GM23338 (cell line): ENCODE measurements around the gene KLC1. TPM values are rescaled to one million over a fixed set of nuclear protein-coding genes. Genes with fewer than 3 reads are reported as not detected.

Experiments
- ATAC-seq: fragments of 200-7000 bp; cut with Tn5 transposase; 3 replicates; pipeline ENCODE4 v1.9.1; 2020
- DNase-seq: peaks from one replicate; pipeline ENCODE4 v3.0.0-alpha.2; 2015; ENCODE audit warnings: low spot score
- H2AFZ ChIP-seq: fragments of 200-600 bp; sonication (generic); 2 replicates; pipeline ENCODE4 v1.8.0; 2016; ENCODE audit warnings: antibody characterized with exemption, mild to moderate bottlenecking, moderate library complexity
- H3F3A ChIP-seq: fragments of 200-600 bp; sonication (generic); replicated peaks from 2 replicates; pipeline ENCODE4 v1.8.0; 2017; ENCODE audit warnings: antibody characterized with exemption, mixed run types, low read depth
- H3K27ac ChIP-seq: fragments of 200-600 bp; sonication (generic); 2 replicates; pipeline ENCODE4 v1.6.1; 2016; ENCODE audit warnings: low read depth
- H3K27me3 ChIP-seq: fragments of 200-600 bp; sonication (generic); 2 replicates; pipeline ENCODE4 v1.8.0; 2016; ENCODE audit warnings: mild to moderate bottlenecking, mixed run types, moderate library complexity; ENCODE audit not compliant: insufficient read depth
- H3K36me3 ChIP-seq: fragments of 200-600 bp; sonication (generic); 2 replicates; pipeline ENCODE4 v1.8.0; 2016; ENCODE audit warnings: mild to moderate bottlenecking; ENCODE audit not compliant: insufficient read depth
- H3K4me1 ChIP-seq: fragments of 200-600 bp; sonication (generic); 2 replicates; pipeline ENCODE4 v1.8.0; 2016; ENCODE audit warnings: mild to moderate bottlenecking, moderate library complexity; ENCODE audit not compliant: insufficient read depth
- H3K4me2 ChIP-seq: fragments of 200-600 bp; sonication (generic); 2 replicates; pipeline ENCODE4 v1.7.1; 2017; ENCODE audit warnings: mixed run types
- H3K4me3 ChIP-seq: fragments of 200-600 bp; sonication (generic); 2 replicates; pipeline ENCODE4 v1.6.1; 2016; ENCODE audit warnings: mixed run types
- H3K79me2 ChIP-seq: fragments of 200-600 bp; sonication (generic); replicated peaks from 2 replicates; pipeline ENCODE4 v1.8.0; 2017; ENCODE audit warnings: mild to moderate bottlenecking; ENCODE audit not compliant: insufficient read depth
- H3K9me2 ChIP-seq: fragments of 200-600 bp; sonication (generic); 2 replicates; pipeline ENCODE4 v1.8.0; 2017; ENCODE audit not compliant: insufficient read depth
- H4K20me1 ChIP-seq: fragments of 200-600 bp; sonication (generic); replicated peaks from 2 replicates; pipeline ENCODE4 v1.8.0; 2017; ENCODE audit warnings: mild to moderate bottlenecking; ENCODE audit not compliant: insufficient read depth
- H3K27ac Mint-ChIP-seq: 2 replicates; pipeline ENCODE4 v1.8.0; 2020; ENCODE audit warnings: inconsistent platforms, mild to moderate bottlenecking, moderate library complexity, mixed read lengths
- H3K27me3 Mint-ChIP-seq: 3 replicates; pipeline ENCODE4 v1.8.0; 2022; ENCODE audit warnings: low read depth, mild to moderate bottlenecking, moderate library complexity, mixed read lengths, inconsistent platforms; ENCODE audit not compliant: insufficient read depth, poor library complexity
- H3K36me3 Mint-ChIP-seq: 3 replicates; pipeline ENCODE4 v1.8.0; 2021; ENCODE audit warnings: low read depth, mild to moderate bottlenecking, inconsistent platforms, moderate library complexity, mixed read lengths
- H3K4me1 Mint-ChIP-seq: 3 replicates; pipeline ENCODE4 v1.8.0; 2020; ENCODE audit warnings: mild to moderate bottlenecking, inconsistent platforms, mixed read lengths
- H3K4me3 Mint-ChIP-seq: 3 replicates; pipeline ENCODE4 v1.8.0; 2021; ENCODE audit warnings: moderate library complexity, mild to moderate bottlenecking, inconsistent platforms, mixed read lengths
- H3K9me3 Mint-ChIP-seq: 3 replicates; pipeline ENCODE4 v1.8.0; 2020; ENCODE audit warnings: moderate library complexity, mild to moderate bottlenecking, inconsistent platforms, mixed read lengths
- ETS1 ChIP-seq: IDR thresholded peaks from 2 replicates; pipeline ENCODE4 v1.6.1; 2016; ENCODE audit warnings: antibody characterized with exemption
- EZH2 ChIP-seq: fragments of 200-600 bp; sonication (generic); IDR thresholded peaks from one replicate; pipeline ENCODE4 v1.8.0; 2017; ENCODE audit warnings: antibody characterized with exemption, mild to moderate bottlenecking, low read depth; ENCODE audit not compliant: unreplicated experiment
- JUNB ChIP-seq: IDR thresholded peaks from one replicate; pipeline ENCODE4 v1.6.1; 2016; ENCODE audit warnings: antibody characterized with exemption; ENCODE audit not compliant: unreplicated experiment
- polyA plus RNA-seq: library from polyadenylated mRNA; unstranded; fragments of >200 nt; fragmentation: Nextera tagmentation; extraction: Ambion mirVana; gene quantifications from 2 replicates; pipeline ENCODE4 v1.2.1, GENCODE V29; 2016
- total RNA-seq: library from RNA; depleted of rRNA; stranded (reverse); fragments of >200 nt; shearing (Covaris generic); gene quantifications from 2 replicates; pipeline ENCODE4 v1.2.3, GENCODE V29; 2014
- TF ChIP-seq, protein P1 (sequence below): fragments of 250-450 bp; sonication (Bioruptor Pico); IDR thresholded peaks from 2 replicates; pipeline ENCODE4 v1.5.0; 2020; ENCODE audit warnings: mild to moderate bottlenecking, moderate library complexity

Gene KLC1
- total and polyA plus RNA-seq, 2 experiments from 2014 or later = 165 to 308 TPM

DNA sequence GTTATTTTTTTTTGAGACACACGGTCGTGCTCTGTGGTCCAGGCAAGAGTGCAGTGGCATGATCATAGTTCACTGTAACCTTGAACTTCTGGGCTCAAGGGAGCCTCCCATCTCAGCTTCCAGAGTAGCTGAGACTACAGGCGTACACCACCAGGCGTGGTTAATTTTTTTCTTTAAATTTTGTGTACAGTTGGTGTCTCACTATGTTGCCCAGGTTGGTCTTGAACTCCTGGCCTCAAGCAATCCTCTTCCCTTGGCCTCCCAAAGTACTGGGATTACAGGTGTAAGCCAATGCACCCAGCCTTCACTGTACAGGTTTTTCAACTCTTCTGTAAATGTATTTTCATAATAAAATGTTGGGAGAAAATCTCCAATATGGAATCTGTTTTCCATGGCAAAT is 5.7 kb upstream of the KLC1 start:
- Histone ChIP-seq H3K4me1 (peaks cover 1% of the 10 kb centered on the region; the same call in 1 of the 2 replicates), H2AFZ (no peak overlapping the region), H3F3A (0 out of 2 replicates have a peak, but pooled peaks cover 11% of the 10 kb centered on the region), H3K27ac (no peak overlapping the region), H4K20me1 (no peaks in the 10 kb centered on the region), H3K27me3 (no peaks in the 10 kb centered on the region), H3K4me2 (no peak overlapping the region), H3K36me3 (no peaks in the 10 kb centered on the region), H3K79me2 (no peaks in the 10 kb centered on the region), H3K9me2 (no peaks in the 10 kb centered on the region), H3K4me3 (no peak overlapping the region)
- TF ChIP-seq JUNB = no peak
- ATAC-seq (no peak), DNase-seq (no peak)
- no peaks in the 10 kb centered on the region; the same call in 2 of the 3 replicates for H3K36me3 Mint-ChIP-seq
- H3K4me1 Mint-ChIP-seq = peaks cover 9% of the 10 kb centered on the region; the same call in 2 of the 3 replicates
- no peak overlapping the region for H3K27ac Mint-ChIP-seq
- no peak overlapping the region for H3K4me3 Mint-ChIP-seq
- peaks cover 4% of the 10 kb centered on the region for H3K27me3 Mint-ChIP-seq
- H3K9me3 Mint-ChIP-seq = no peaks in the 10 kb centered on the region

DNA sequence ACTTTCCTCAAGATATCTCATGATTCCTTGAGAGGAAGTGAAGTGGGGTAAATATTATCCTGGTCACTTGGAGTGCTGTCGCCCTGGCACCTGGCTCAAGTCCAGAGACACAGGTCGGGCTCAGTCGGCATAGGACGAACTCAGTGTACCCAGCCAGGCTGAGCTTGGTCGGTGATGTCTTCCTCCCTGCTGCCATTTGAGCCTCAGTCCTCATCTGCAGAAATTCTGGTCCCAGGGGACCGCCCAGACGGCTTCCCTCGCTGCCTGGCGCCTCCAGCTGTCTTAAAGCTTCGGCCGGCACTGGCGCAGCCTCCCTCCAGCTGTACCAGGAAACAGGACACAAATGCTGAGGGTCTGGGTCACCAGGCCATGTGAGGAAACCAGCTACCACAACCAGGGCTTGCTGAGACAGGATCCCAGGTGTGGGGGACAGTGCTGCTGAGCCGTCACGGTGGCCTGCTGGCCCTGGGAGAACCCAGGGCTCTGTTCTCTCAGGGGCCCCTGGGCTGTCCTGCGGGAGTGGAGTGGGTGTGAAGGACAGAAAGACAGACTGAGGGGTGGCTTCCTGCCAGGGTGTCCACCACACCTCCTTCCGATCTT is 5.0 kb upstream of the KLC1 start:
- Histone ChIP-seq H4K20me1 (no peaks in the 10 kb centered on the region), H2AFZ (0 out of 2 replicates have a peak overlapping the region, but pooled peaks have one; percentile 28), H3K79me2 (no peaks in the 10 kb centered on the region), H3K4me3 (no peak overlapping the region), H3K36me3 (no peaks in the 10 kb centered on the region), H3K27ac (no peak overlapping the region), H3K4me1 (peaks cover 3% of the 10 kb centered on the region; the same call in 1 of the 2 replicates), H3F3A (0 out of 2 replicates have a peak, but pooled peaks cover 11% of the 10 kb centered on the region), H3K9me2 (no peaks in the 10 kb centered on the region), H3K4me2 (no peak overlapping the region), H3K27me3 (no peaks in the 10 kb centered on the region)
- ATAC-seq (no peak), DNase-seq (no peak)
- Mint-ChIP-seq H3K9me3 (no peaks in the 10 kb centered on the region), H3K36me3 (no peaks in the 10 kb centered on the region; the same call in 2 of the 3 replicates), H3K27ac (no peak overlapping the region), H3K4me3 (no peak overlapping the region), H3K27me3 (peaks cover 6% of the 10 kb centered on the region), H3K4me1 (peaks cover 9% of the 10 kb centered on the region; the same call in 2 of the 3 replicates)
- no peak for TF ChIP-seq EZH2
- TF ChIP-seq JUNB = no peak
- TF ChIP-seq, protein P1, sequence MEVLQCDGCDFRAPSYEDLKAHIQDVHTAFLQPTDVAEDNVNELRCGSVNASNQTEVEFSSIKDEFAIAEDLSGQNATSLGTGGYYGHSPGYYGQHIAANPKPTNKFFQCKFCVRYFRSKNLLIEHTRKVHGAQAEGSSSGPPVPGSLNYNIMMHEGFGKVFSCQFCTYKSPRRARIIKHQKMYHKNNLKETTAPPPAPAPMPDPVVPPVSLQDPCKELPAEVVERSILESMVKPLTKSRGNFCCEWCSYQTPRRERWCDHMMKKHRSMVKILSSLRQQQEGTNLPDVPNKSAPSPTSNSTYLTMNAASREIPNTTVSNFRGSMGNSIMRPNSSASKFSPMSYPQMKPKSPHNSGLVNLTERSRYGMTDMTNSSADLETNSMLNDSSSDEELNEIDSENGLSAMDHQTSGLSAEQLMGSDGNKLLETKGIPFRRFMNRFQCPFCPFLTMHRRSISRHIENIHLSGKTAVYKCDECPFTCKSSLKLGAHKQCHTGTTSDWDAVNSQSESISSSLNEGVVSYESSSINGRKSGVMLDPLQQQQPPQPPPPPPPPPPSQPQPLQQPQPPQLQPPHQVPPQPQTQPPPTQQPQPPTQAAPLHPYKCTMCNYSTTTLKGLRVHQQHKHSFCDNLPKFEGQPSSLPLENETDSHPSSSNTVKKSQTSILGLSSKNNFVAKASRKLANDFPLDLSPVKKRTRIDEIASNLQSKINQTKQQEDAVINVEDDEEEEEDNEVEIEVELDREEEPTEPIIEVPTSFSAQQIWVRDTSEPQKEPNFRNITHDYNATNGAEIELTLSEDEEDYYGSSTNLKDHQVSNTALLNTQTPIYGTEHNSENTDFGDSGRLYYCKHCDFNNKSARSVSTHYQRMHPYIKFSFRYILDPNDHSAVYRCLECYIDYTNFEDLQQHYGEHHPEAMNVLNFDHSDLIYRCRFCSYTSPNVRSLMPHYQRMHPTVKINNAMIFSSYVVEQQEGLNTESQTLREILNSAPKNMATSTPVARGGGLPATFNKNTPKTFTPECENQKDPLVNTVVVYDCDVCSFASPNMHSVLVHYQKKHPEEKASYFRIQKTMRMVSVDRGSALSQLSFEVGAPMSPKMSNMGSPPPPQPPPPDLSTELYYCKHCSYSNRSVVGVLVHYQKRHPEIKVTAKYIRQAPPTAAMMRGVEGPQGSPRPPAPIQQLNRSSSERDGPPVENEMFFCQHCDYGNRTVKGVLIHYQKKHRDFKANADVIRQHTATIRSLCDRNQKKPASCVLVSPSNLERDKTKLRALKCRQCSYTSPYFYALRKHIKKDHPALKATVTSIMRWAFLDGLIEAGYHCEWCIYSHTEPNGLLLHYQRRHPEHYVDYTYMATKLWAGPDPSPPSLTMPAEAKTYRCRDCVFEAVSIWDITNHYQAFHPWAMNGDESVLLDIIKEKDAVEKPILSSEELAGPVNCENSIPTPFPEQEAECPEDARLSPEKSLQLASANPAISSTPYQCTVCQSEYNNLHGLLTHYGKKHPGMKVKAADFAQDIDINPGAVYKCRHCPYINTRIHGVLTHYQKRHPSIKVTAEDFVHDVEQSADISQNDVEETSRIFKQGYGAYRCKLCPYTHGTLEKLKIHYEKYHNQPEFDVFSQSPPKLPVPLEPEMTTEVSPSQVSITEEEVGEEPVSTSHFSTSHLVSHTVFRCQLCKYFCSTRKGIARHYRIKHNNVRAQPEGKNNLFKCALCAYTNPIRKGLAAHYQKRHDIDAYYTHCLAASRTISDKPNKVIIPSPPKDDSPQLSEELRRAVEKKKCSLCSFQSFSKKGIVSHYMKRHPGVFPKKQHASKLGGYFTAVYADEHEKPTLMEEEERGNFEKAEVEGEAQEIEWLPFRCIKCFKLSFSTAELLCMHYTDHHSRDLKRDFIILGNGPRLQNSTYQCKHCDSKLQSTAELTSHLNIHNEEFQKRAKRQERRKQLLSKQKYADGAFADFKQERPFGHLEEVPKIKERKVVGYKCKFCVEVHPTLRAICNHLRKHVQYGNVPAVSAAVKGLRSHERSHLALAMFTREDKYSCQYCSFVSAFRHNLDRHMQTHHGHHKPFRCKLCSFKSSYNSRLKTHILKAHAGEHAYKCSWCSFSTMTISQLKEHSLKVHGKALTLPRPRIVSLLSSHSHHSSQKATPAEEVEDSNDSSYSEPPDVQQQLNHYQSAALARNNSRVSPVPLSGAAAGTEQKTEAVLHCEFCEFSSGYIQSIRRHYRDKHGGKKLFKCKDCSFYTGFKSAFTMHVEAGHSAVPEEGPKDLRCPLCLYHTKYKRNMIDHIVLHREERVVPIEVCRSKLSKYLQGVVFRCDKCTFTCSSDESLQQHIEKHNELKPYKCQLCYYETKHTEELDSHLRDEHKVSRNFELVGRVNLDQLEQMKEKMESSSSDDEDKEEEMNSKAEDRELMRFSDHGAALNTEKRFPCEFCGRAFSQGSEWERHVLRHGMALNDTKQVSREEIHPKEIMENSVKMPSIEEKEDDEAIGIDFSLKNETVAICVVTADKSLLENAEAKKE (CRISPR knock-in tag) = no peak
- TF ChIP-seq ETS1 = no peak
